DOHH2 (cell line): ENCODE data around the gene TM4SF1.

ENCODE experiments used
- CTCF ChIP-seq: fragments of 200-600 bp; sonication (generic); IDR thresholded peaks from one replicate; pipeline ENCODE4 v1.5.1; 2014; ENCODE audit warnings: antibody characterized with exemption, mild to moderate bottlenecking, low read depth, low read length; ENCODE audit not compliant: poor library complexity, severe bottlenecking
- EZH2phosphoT487 ChIP-seq: fragments of 200-600 bp; sonication (generic); IDR thresholded peaks from 2 replicates; pipeline ENCODE4 v1.6.1; 2017; ENCODE audit warnings: borderline replicate concordance, mild to moderate bottlenecking, antibody characterized with exemption, low read length, moderate library complexity, mixed read lengths

DNA sequence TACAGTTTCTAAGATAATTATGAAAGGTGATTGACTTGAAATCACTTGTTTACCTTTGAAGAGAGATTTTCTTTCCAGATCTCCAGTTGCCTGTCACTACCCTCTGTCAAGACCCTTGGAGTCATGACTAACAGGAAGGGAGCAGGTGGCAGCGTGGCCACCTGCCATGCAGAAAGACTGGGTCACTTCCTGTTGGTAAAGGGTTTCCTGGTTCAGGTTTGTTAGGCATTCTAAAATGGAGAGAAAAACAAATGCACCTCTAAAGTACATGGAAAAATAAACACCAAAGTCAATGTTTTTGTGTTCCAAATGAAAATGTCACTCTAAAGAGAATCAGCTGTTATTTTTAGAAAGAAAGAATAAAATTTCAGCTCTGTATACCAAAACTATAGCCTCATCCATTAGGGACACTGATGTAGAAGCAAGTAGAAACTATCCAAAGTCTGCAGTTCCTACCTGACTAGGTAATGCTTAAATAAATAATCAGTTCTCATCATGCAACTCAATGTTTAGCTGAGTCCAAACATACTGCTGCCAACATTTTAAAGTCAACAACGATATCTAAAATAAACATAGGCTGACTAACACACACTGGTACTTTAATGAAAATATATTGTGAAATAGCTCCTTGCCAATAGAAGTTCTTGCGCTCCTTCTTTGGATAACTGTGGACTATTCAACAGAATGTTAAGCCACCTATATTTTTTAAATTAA lies 23.9 kb upstream of the TM4SF1 start:
- TF ChIP-seq CTCF (no peak), EZH2phosphoT487 (no peak)
